Esophagus squamous epithelium (tissue), 5 donors: ENCODE measurements around the gene CDH12. TPM values are rescaled to one million over a fixed set of nuclear protein-coding genes. Genes with fewer than 3 reads are reported as not detected.

ENCODE experiments used
- DNase-seq: peaks from one replicate; lab custom pipeline; 2025; lab: John Stamatoyannopoulos, UW
- H3K27ac ChIP-seq, 4 donors: fragments of 200-600 bp; sonication (generic); one replicate each; pipeline ENCODE4 v1.5.1; 2016 to 2019; ENCODE audit warnings: mild to moderate bottlenecking in 1 of 4
- H3K27me3 ChIP-seq, 4 donors: fragments of 200-600 bp; sonication (generic); 1 replicate in 3 of 4; 2 replicates in 1 of 4; pipeline versions ENCODE4 v1.5.1 to v1.6.0; 2017 to 2021; ENCODE audit warnings: antibody characterized with exemption in 1 of 4
- H3K36me3 ChIP-seq, 3 donors: fragments of 200-600 bp; sonication (generic); one replicate each; pipeline ENCODE4 v1.5.1; 2016 to 2019
- H3K4me1 ChIP-seq, 3 donors: fragments of 200-600 bp; sonication (generic); one replicate each; pipeline ENCODE4 v1.5.1; 2017 to 2019
- H3K4me3 ChIP-seq, 4 donors: fragments of 200-600 bp; sonication (generic); 1 replicate in 3 of 4; 2 replicates in 1 of 4; pipeline ENCODE4 v1.5.1; 2016 to 2019; ENCODE audit warnings: mild to moderate bottlenecking in 2 of 4, moderate library complexity in 1 of 4
- H3K9me3 ChIP-seq, 3 donors: fragments of 200-600 bp; sonication (generic); one replicate each; pipeline ENCODE4 v1.5.1; 2016 to 2019
- POLR2A ChIP-seq, 4 donors: fragments of 450-650 bp; IDR thresholded peaks; one replicate each; pipeline ENCODE4 v1.6.1; 2017; ENCODE audit warnings: antibody characterized with exemption in 4 of 4, mild to moderate bottlenecking in 4 of 4, moderate library complexity in 3 of 4
- WGBS, 2 donors: methylation state at CpG; one replicate each; pipeline ENCODE4 v1.1.5; 2018; 5-methylcytosine and 5-hydroxymethylcytosine counted together
- intact Hi-C: fragments of 100-400 bp; cut with DNase I; formaldehyde crosslinking; loops from one replicate; pipeline ENCODE4 v1.15.0; 2022
- total RNA-seq, 4 donors: library from RNA; depleted of rRNA; stranded (reverse); fragments of >200 nt; gene quantifications; one replicate each; pipeline ENCODE4 v1.1.0, GENCODE V29; 2016
- TF ChIP-seq, protein P1 (sequence below), 6 experiments: fragments of 450-650 bp in 4 of 6; fragments of 200-600 bp in 2 of 6; sonication (generic) in 2 of 6; IDR thresholded peaks; one replicate each; pipeline ENCODE4 v1.5.1; 2016 to 2019; ENCODE audit warnings: antibody characterized with exemption in 6 of 6, mild to moderate bottlenecking in 4 of 6, moderate library complexity in 4 of 6
- donor health status: DM: yes; HTN: yes; CAD: no.

CDH12 gene
- total RNA-seq, 4 donors from 2014 or later: not detected

DNA sequence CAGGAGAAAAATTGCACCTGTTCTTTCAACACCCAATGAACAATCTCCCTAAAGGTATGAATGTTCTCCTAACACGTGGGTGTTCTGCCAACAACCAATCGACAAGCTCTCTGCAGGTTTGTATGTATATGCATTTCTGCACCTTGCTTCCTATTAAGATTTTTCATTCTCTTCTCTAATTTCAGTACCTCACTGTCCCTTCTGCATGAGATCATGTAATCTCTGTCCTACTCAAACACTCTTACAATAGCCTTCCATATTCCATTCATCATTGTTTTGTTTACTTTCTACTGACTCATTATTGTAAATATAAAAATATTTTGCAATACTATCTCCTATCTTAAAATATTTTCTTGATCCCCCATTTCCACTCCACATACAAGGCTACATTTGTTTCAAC, 382.0 kb downstream of the CDH12 start:
- Histone ChIP-seq H3K27me3 (no peaks in the 10 kb centered on the region), H3K4me3 (no peak overlapping the region), H3K27ac (no peak overlapping the region), H3K4me1 (no peaks in the 10 kb centered on the region), H3K9me3 (no peaks in the 10 kb centered on the region), H3K36me3 (no peaks in the 10 kb centered on the region)
- intact Hi-C loops: no loop called here
- TF ChIP-seq, protein P1, sequence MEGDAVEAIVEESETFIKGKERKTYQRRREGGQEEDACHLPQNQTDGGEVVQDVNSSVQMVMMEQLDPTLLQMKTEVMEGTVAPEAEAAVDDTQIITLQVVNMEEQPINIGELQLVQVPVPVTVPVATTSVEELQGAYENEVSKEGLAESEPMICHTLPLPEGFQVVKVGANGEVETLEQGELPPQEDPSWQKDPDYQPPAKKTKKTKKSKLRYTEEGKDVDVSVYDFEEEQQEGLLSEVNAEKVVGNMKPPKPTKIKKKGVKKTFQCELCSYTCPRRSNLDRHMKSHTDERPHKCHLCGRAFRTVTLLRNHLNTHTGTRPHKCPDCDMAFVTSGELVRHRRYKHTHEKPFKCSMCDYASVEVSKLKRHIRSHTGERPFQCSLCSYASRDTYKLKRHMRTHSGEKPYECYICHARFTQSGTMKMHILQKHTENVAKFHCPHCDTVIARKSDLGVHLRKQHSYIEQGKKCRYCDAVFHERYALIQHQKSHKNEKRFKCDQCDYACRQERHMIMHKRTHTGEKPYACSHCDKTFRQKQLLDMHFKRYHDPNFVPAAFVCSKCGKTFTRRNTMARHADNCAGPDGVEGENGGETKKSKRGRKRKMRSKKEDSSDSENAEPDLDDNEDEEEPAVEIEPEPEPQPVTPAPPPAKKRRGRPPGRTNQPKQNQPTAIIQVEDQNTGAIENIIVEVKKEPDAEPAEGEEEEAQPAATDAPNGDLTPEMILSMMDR (IDR thresholded peaks at IDR 0.05): no peak
- TF ChIP-seq POLR2A (IDR thresholded peaks at IDR 0.05): no peak
- DNase-seq: no peak
- 60 to 68% methylated on average over 2 of the region's 2 CpGs for WGBS, 2 donors

DNA sequence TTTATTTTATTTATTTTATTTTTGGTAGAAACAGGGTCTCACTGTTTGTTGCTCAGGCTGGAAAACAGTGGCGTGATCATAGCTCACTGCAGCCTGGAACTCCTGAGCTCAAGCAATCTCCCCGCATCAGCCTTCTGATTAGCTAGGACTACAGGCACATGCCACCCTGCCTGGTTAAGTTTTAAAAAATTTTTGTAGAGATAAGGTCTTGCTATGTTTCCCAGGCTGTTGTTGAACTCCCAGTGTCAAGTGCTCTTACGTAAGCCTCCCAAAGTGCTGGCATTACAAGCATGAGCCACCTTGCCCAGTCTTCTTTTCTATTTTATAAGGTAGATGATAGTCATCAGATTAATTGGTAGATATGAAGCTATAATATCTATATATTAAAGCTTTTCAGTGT, 382.7 kb downstream of the CDH12 start:
- intact Hi-C loops: no loop called here
- Histone ChIP-seq H3K36me3 (no peaks in the 10 kb centered on the region), H3K9me3 (no peaks in the 10 kb centered on the region), H3K4me3 (no peak overlapping the region), H3K4me1 (no peaks in the 10 kb centered on the region), H3K27me3 (no peaks in the 10 kb centered on the region), H3K27ac (no peak overlapping the region)
- no peak for DNase-seq
- WGBS, 2 donors: 79 to 90% methylated on average over 3 of the region's 3 CpGs
- TF ChIP-seq, protein P1 (IDR thresholded peaks at IDR 0.05): no peak
- no peak for TF ChIP-seq POLR2A (IDR thresholded peaks at IDR 0.05)

DNA sequence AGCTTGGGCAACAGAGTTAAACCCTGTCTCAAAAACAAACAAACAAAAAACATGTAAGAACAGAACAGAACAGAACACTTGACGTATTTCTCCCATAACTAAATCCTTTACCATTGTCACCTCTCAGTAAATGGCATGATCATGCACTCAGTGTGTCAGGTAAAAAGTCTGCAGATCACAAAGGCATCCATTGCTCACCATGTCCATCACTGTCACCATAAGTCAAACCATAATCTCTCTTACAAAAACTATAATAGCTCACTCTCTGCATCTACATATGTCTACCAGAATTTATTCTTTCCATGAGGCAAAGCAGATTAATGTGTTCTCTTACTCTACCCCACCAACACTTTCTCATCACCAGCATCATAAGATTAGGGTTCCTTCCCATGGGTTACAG, 387.5 kb downstream of the CDH12 start:
- Histone ChIP-seq H3K36me3 (no peaks in the 10 kb centered on the region), H3K27ac (no peak overlapping the region), H3K4me3 (no peak overlapping the region), H3K9me3 (no peaks in the 10 kb centered on the region), H3K27me3 (no peaks in the 10 kb centered on the region), H3K4me1 (no peaks in the 10 kb centered on the region)
- TF ChIP-seq POLR2A (IDR thresholded peaks at IDR 0.05): no peak
- TF ChIP-seq, protein P1 (IDR thresholded peaks at IDR 0.05): no peak
- DNase-seq: no peak
- 7 to 32% methylated on average over 1 of the region's 1 CpG for WGBS, 2 donors
- intact Hi-C loops: no loop called here

DNA sequence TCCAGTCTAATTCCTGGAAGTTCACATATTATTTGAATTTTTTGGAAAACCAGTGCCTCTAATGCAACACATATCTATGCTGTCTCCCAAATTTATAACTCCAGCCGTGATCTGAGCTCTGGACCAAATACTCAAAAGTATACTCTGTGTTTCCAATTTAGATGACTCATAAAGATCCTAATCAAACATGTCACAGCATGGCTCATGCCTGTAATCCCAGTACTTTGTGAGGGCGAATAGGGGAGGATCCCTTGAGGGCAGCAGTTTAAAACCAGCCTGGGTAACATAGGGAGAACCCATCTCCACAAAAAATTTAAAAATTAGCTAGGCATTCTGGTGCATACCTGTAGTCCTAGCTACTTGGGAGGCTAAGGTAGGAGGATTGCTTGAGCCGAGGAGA, 388.0 kb downstream of the CDH12 start:
- Histone ChIP-seq H3K9me3 (no peaks in the 10 kb centered on the region), H3K4me3 (no peak overlapping the region), H3K27ac (no peak overlapping the region), H3K36me3 (no peaks in the 10 kb centered on the region), H3K27me3 (no peaks in the 10 kb centered on the region), H3K4me1 (no peaks in the 10 kb centered on the region)
- TF ChIP-seq, protein P1 (IDR thresholded peaks at IDR 0.05): no peak
- no peak for TF ChIP-seq POLR2A (IDR thresholded peaks at IDR 0.05)
- WGBS, 2 donors: 39 to 43% methylated on average over 3 of the region's 3 CpGs
- intact Hi-C loops: no loop called here
- no peak for DNase-seq

DNA sequence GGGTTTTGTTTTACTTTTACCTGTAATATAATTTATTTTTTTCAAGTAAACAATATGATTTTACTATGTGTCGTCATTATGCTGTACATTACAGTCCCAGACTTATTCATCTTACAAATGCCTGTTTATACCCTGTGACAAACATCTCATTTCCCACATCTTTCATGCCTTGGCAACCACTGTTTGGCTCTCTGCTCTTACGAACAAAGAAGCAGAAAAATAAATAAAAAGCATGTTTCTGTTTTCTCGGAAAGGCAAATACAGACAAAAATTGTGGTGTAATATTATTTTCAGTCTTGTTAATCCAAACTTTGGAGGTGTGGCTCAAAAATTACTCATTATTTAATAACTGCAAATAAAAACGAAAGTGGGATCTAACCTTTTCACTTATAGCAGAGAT, 393.0 kb downstream of the CDH12 start:
- intact Hi-C loops: no loop called here
- DNase-seq: no peak
- Histone ChIP-seq H3K4me1 (no peaks in the 10 kb centered on the region), H3K9me3 (no peaks in the 10 kb centered on the region), H3K36me3 (no peaks in the 10 kb centered on the region), H3K27ac (no peak overlapping the region), H3K4me3 (no peak overlapping the region), H3K27me3 (no peaks in the 10 kb centered on the region)
- no peak for TF ChIP-seq POLR2A (IDR thresholded peaks at IDR 0.05)
- TF ChIP-seq, protein P1 (IDR thresholded peaks at IDR 0.05): no peak
- WGBS, 2 donors: 40 to 41% methylated on average over 4 of the region's 4 CpGs
